CD4-positive, alpha-beta T cell treated with Interleukin-17A for 1 hour (primary cell): ENCODE data around the gene MYO3A.
"Not testable (repeated sequence)": the region's sequence is repeated elsewhere in the genome, so short reads cannot be mapped to it uniquely, and the experiment has no call there.

Experiments
- DNase-seq: peaks from one replicate; pipeline ENCODE4 v3.0.0-alpha.2; 2020

The MYO3A gene

GRCh38 chr10:26090026-26090425, 156.0 kb downstream of the MYO3A start:
- no peak for DNase-seq

- no peak for DNase-seq
Observed at GRCh38 chr10:26090762-26091161, 156.7 kb downstream of the MYO3A start.

GRCh38 chr10:26093229-26093628, 159.2 kb downstream of the MYO3A start:
- no peak for DNase-seq

GRCh38 chr10:26095781-26096180, 161.8 kb downstream of the MYO3A start:
- DNase-seq: no peak

GRCh38 chr10:26097549-26097948, 163.5 kb downstream of the MYO3A start:
- not testable (repeated sequence) for DNase-seq

- no peak for DNase-seq
Observed at GRCh38 chr10:26112532-26112931, 178.5 kb downstream of the MYO3A start.

- DNase-seq: no peak
Observed at GRCh38 chr10:26138613-26139012, 204.6 kb downstream of the MYO3A start.

- no peak for DNase-seq
Observed at GRCh38 chr10:26156019-26156418, 222.0 kb downstream of the MYO3A start.

- DNase-seq: no peak
Observed at GRCh38 chr10:26157734-26158133, 223.7 kb downstream of the MYO3A start.

GRCh38 chr10:26169466-26169865, 235.4 kb downstream of the MYO3A start:
- no peak for DNase-seq

- no peak for DNase-seq
Observed at GRCh38 chr10:26172131-26172530, 238.1 kb downstream of the MYO3A start.

GRCh38 chr10:26173837-26174236, 239.8 kb downstream of the MYO3A start:
- DNase-seq: no peak

- DNase-seq: no peak
Observed at GRCh38 chr10:26177341-26177740, 243.3 kb downstream of the MYO3A start.

GRCh38 chr10:26194275-26194674, 260.2 kb downstream of the MYO3A start:
- no peak for DNase-seq

GRCh38 chr10:26197248-26197647, 263.2 kb downstream of the MYO3A start:
- no peak for DNase-seq

- no peak for DNase-seq
Observed at GRCh38 chr10:26198119-26198518, 264.1 kb downstream of the MYO3A start.

- DNase-seq: no peak
Observed at GRCh38 chr10:26199841-26200240, 265.8 kb downstream of the MYO3A start.

GRCh38 chr10:26205223-26205622, 271.2 kb downstream of the MYO3A start:
- no peak for DNase-seq

- DNase-seq: no peak
Observed at GRCh38 chr10:26211781-26212444, 277.9 kb downstream of the MYO3A start.

- DNase-seq: no peak
Observed at GRCh38 chr10:26212511-26212910, 278.5 kb downstream of the MYO3A start.

- DNase-seq: no peak
Observed at GRCh38 chr10:26213157-26213800, 279.2 kb downstream of the MYO3A start.

- no peak for DNase-seq
Observed at GRCh38 chr10:26214004-26214403, 280.0 kb downstream of the MYO3A start.

GRCh38 chr10:26214551-26215395, 280.7 kb downstream of the MYO3A start:
- no peak for DNase-seq

- DNase-seq: no peak
Observed at GRCh38 chr10:26215396-26215934, 281.4 kb downstream of the MYO3A start.
